ENCODE results near the gene DRD2.

Gene DRD2

GRCh38 chr11:113446938-113447337 is 28.3 kb downstream of the DRD2 start:
- DNase-seq = no peak

- DNase-seq = no peak
These were observed 29.1 kb downstream of the DRD2 start for GRCh38 chr11:113446112-113446511.

- DNase-seq = no peak
These were observed 30.6 kb downstream of the DRD2 start for GRCh38 chr11:113444502-113445123.

- no peak for DNase-seq
These were observed 34.4 kb downstream of the DRD2 start for GRCh38 chr11:113440816-113441215.

- DNase-seq = no peak
These were observed 38.4 kb downstream of the DRD2 start for GRCh38 chr11:113436672-113437252.

- peak in 3 of 56 donors; percentile 10 to 27 (median 19) for DNase-seq
These were observed 39.8 kb downstream of the DRD2 start for GRCh38 chr11:113435190-113435968.

GRCh38 chr11:113431746-113432145 is 43.5 kb downstream of the DRD2 start:
- DNase-seq = no peak

- DNase-seq = no peak
These were observed 48.5 kb downstream of the DRD2 start for GRCh38 chr11:113426686-113427085.

GRCh38 chr11:113420808-113421207 is 54.4 kb downstream of the DRD2 start:
- DNase-seq = no peak

- DNase-seq = no peak
These were observed 55.7 kb downstream of the DRD2 start for GRCh38 chr11:113419454-113420003.

GRCh38 chr11:113417428-113417827 is 57.8 kb downstream of the DRD2 start:
- DNase-seq = no peak

GRCh38 chr11:113415343-113415742 is 59.9 kb downstream of the DRD2 start:
- DNase-seq = no peak

- no peak for DNase-seq
These were observed 62.5 kb downstream of the DRD2 start for GRCh38 chr11:113412675-113413074.

- DNase-seq = no peak
These were observed 63.7 kb downstream of the DRD2 start for GRCh38 chr11:113411536-113411935.

- no peak for DNase-seq
These were observed 64.6 kb downstream of the DRD2 start for GRCh38 chr11:113410414-113411135.

GRCh38 chr11:113409526-113409925 is 65.7 kb downstream of the DRD2 start:
- no peak for DNase-seq

- no peak for DNase-seq
These were observed 66.3 kb downstream of the DRD2 start for GRCh38 chr11:113408887-113409286.

GRCh38 chr11:113408206-113408605 is 67.0 kb downstream of the DRD2 start:
- DNase-seq = no peak

GRCh38 chr11:113407163-113407562 is 68.0 kb downstream of the DRD2 start:
- no peak for DNase-seq

GRCh38 chr11:113405724-113406478 is 69.3 kb downstream of the DRD2 start:
- no peak for DNase-seq

GRCh38 chr11:113404859-113405430 is 70.3 kb downstream of the DRD2 start:
- DNase-seq = no peak
